Endothelial cell of umbilical vein (primary cell): Measurements from ENCODE around the gene MFSD6L. TPM values are rescaled to one million over a fixed set of nuclear protein-coding genes. Genes with fewer than 3 reads are reported as not detected.

ENCODE experiments used
- BruUV-seq: library from RNA; stranded (reverse); fragments of 400-500 nt; replicated peaks from 2 replicates; lab custom pipeline; 2021; lab: Mats Ljungman, UMichigan
- CTCF ChIA-PET: fragments of 300-600, 350-600 bp; sonication (Branson Sonifier 250); formaldehyde crosslinking; loops from one replicate; lab custom pipeline; 2021; ENCODE audit warnings: antibody characterized with exemption, inconsistent platforms; lab: Charles Lee
- POLR2A ChIA-PET: fragments of 300-600, 350-600 bp; sonication (Branson Sonifier 250); formaldehyde crosslinking; loops from one replicate; lab custom pipeline; 2021; ENCODE audit warnings: antibody characterized with exemption, inconsistent platforms; lab: Charles Lee
- DNase-seq: peaks from one replicate; pipeline ENCODE4 v3.0.0-alpha.2; 2011; ENCODE audit warnings: low read depth, low spot score
- FAIRE-seq: peaks from 2 replicates; lab custom pipeline; 2011; peaks lifted over from hg19 to GRCh38; lab: Jason Lieb, UNC
- H2AFZ ChIP-seq: 2 replicates; pipeline ENCODE4 v1.6.0; 2012; ENCODE audit warnings: low read depth, low read length, control low read depth, inconsistent platforms
- H3K27ac ChIP-seq: 2 replicates; pipeline ENCODE4 v1.5.1; 2011; ENCODE audit warnings: low read depth, mild to moderate bottlenecking, control low read depth, low read length, moderate library complexity; ENCODE audit not compliant: insufficient read depth
- H3K27me3 ChIP-seq, 2 experiments: 2 replicates each; pipeline versions ENCODE4 v1.6.0 to v1.6.1; 2011; ENCODE audit warnings: low read length in 2 of 2, mixed read lengths in 1 of 2; ENCODE audit not compliant: control insufficient read depth in 2 of 2, insufficient read depth in 2 of 2
- H3K36me3 ChIP-seq, 2 experiments: 2 replicates in 1 of 2; 3 replicates in 1 of 2; pipeline ENCODE4 v1.5.1; 2011; ENCODE audit warnings: low read length in 2 of 2, mild to moderate bottlenecking in 1 of 2, moderate library complexity in 1 of 2; ENCODE audit not compliant: control insufficient read depth in 2 of 2, insufficient read depth in 2 of 2; ENCODE audit errors: extremely low read depth in 1 of 2
- H3K4me1 ChIP-seq: 3 replicates; pipeline ENCODE4 v1.5.1; 2011; ENCODE audit warnings: mild to moderate bottlenecking, low read length; ENCODE audit not compliant: control insufficient read depth, insufficient read depth; ENCODE audit errors: extremely low read depth
- H3K4me2 ChIP-seq: 2 replicates; pipeline ENCODE4 v1.6.1; 2011; ENCODE audit warnings: low read length, control low read depth, mixed read lengths; ENCODE audit not compliant: insufficient read depth
- H3K4me3 ChIP-seq, 3 experiments: fragments of 200-600 bp in 1 of 3; sonication (generic), shearing (Covaris generic) in 1 of 3; replicated peaks in 1 of 3; 2 replicates each; pipeline ENCODE4 v1.5.1; 2011 to 2016; ENCODE audit warnings: control low read depth in 3 of 3, low read length in 3 of 3, mild to moderate bottlenecking in 2 of 3, inconsistent platforms in 1 of 3, low read depth in 1 of 3, moderate library complexity in 1 of 3; ENCODE audit not compliant: insufficient read depth in 1 of 3
- H3K79me2 ChIP-seq: 2 replicates; pipeline ENCODE4 v1.6.0; 2012; ENCODE audit warnings: low read length, inconsistent platforms; ENCODE audit not compliant: control insufficient read depth, insufficient read depth
- H3K9ac ChIP-seq: replicated peaks from 2 replicates; pipeline ENCODE3; 2011; ENCODE audit warnings: low read length, control low read depth; ENCODE audit not compliant: insufficient read depth; ENCODE audit errors: extremely low read depth
- H3K9me1 ChIP-seq: replicated peaks from 3 replicates; pipeline ENCODE4 v1.6.0; 2011; ENCODE audit warnings: mild to moderate bottlenecking, low read length; ENCODE audit not compliant: control insufficient read depth, insufficient read depth; ENCODE audit errors: extremely low read depth
- H3K9me3 ChIP-seq: replicated peaks from 2 replicates; pipeline ENCODE4 v1.5.1; 2012; ENCODE audit warnings: low read length, inconsistent platforms; ENCODE audit not compliant: control insufficient read depth, insufficient read depth
- H4K20me1 ChIP-seq: replicated peaks from 2 replicates; pipeline ENCODE3; 2011; ENCODE audit warnings: mild to moderate bottlenecking, low read length; ENCODE audit not compliant: control insufficient read depth, insufficient read depth; ENCODE audit errors: extremely low read depth
- CTCF ChIP-seq, 2 donors: IDR thresholded peaks; 1 replicate in 1 of 2; 2 replicates in 1 of 2; pipeline ENCODE4 v1.5.1; 2011; ENCODE audit warnings: low read length in 2 of 2, mild to moderate bottlenecking in 2 of 2, moderate library complexity in 2 of 2, control low read depth in 1 of 2, inconsistent platforms in 1 of 2, low read depth in 1 of 2; ENCODE audit not compliant: insufficient read depth in 1 of 2; ENCODE audit errors: extremely low read depth in 1 of 2
- EZH2 ChIP-seq: IDR thresholded peaks from 2 replicates; pipeline ENCODE4 v1.6.1; 2012; ENCODE audit warnings: borderline replicate concordance, low read depth, mild to moderate bottlenecking, moderate library complexity, low read length, inconsistent platforms; ENCODE audit not compliant: severe bottlenecking
- FOS ChIP-seq: IDR thresholded peaks from 2 replicates; pipeline ENCODE4 v1.6.1; 2011; ENCODE audit warnings: mild to moderate bottlenecking, low read length, moderate library complexity, borderline replicate concordance; ENCODE audit not compliant: insufficient read depth
- GATA2 ChIP-seq: IDR thresholded peaks from 2 replicates; pipeline ENCODE4 v1.7.0; 2011; ENCODE audit warnings: low read depth, mild to moderate bottlenecking, moderate library complexity, mixed read lengths, low read length; ENCODE audit not compliant: insufficient read length, insufficient read depth
- JUN ChIP-seq: IDR thresholded peaks from 2 replicates; pipeline ENCODE4 v1.6.1; 2011; ENCODE audit warnings: borderline replicate concordance, low read depth; ENCODE audit not compliant: insufficient read length, insufficient read depth
- MYC ChIP-seq: IDR thresholded peaks from one replicate; pipeline ENCODE4 v1.6.1; 2011; ENCODE audit warnings: mild to moderate bottlenecking, low read depth, low read length
- POLR2A ChIP-seq: IDR thresholded peaks from 2 replicates; pipeline ENCODE4 v1.6.1; 2012; ENCODE audit warnings: low read depth, mild to moderate bottlenecking, control low read depth, low read length
- POLR2AphosphoS5 ChIP-seq: IDR thresholded peaks from 2 replicates; pipeline ENCODE4 v1.6.1; 2012; ENCODE audit warnings: low read depth, mild to moderate bottlenecking, control low read depth, low read length, moderate library complexity; ENCODE audit not compliant: insufficient read depth
- dilution Hi-C: fragments of 300-500 bp; cut with MboI; formaldehyde crosslinking; loops from one replicate; pipeline ENCODE4 v1.15.0; 2019; ENCODE audit warnings: low sequenced_read_pairs; ENCODE audit not compliant: extremely low pct_ligation_motif_present
- intact Hi-C: fragments of 100-400 bp; cut with micrococcal nuclease; formaldehyde crosslinking; loops from one replicate; pipeline ENCODE4 v1.10.0; 2022
- polyA plus RNA-seq, 4 experiments: library from polyadenylated mRNA; depleted of rRNA in 3 of 4; stranded (reverse) in 3 of 4; unstranded in 1 of 4; fragments of >200 nt; gene quantifications; 2 replicates each; pipeline versions ENCODE4 v1.2.1 to v1.2.3, GENCODE V29; 2011 to 2012; ENCODE audit warnings: missing spikeins in 1 of 4
- total RNA-seq: library from RNA; stranded (reverse); gene quantifications from 2 replicates; pipeline ENCODE4 v1.2.3, GENCODE V29; 2021
- TF ChIP-seq, protein P1 (sequence below): IDR thresholded peaks from 2 replicates; pipeline ENCODE4 v1.6.1; 2011; ENCODE audit not compliant: insufficient read depth, insufficient read length

MFSD6L gene
- total and polyA plus RNA-seq, 2 donors (not counting 3 experiments of a cell fraction or from before 2014, with no cell fraction given), result not detected

- no peak overlapping the region for H3K4me2 ChIP-seq
- DNase-seq (no peak), FAIRE-seq (no peak)
- no peak overlapping the region for H3K9ac ChIP-seq
- TF ChIP-seq EZH2, result no peak
- TF ChIP-seq, protein P1, sequence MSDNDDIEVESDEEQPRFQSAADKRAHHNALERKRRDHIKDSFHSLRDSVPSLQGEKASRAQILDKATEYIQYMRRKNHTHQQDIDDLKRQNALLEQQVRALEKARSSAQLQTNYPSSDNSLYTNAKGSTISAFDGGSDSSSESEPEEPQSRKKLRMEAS, result no peak
- TF ChIP-seq POLR2AphosphoS5, result no peak
- TF ChIP-seq FOS, result no peak
- TF ChIP-seq POLR2A, result no peak
- no peak for TF ChIP-seq GATA2
- no peak for TF ChIP-seq JUN
- TF ChIP-seq MYC, result no peak
- TF ChIP-seq CTCF (IDR thresholded peaks at IDR 0.05; ENCODE audit: extremely low read depth in 1 of 2, insufficient read depth in 1 of 2, low read depth in 1 of 2, low read length in 2 of 2), result no peak
- no peaks in the 10 kb centered on the region for H3K27me3 ChIP-seq
- ChIA-PET CTCF (no interaction called here), POLR2A (no interaction called here)
- H3K36me3 ChIP-seq, result no peaks in the 10 kb centered on the region
- no peaks in the 10 kb centered on the region for H3K4me1 ChIP-seq
- H3K9me1 ChIP-seq, result no peaks in the 10 kb centered on the region
- BruUV-seq, result no TSS peak
- dilution Hi-C loops, result no loop called here
- no peaks in the 10 kb centered on the region for H4K20me1 ChIP-seq
- no peaks in the 10 kb centered on the region for H3K79me2 ChIP-seq
- H2AFZ ChIP-seq, result no peak overlapping the region
- intact Hi-C loops, result no loop called here
- no peak overlapping the region for H3K4me3 ChIP-seq
- no peak overlapping the region for H3K27ac ChIP-seq
- no peaks in the 10 kb centered on the region for H3K9me3 ChIP-seq
Measured at GRCh38 chr17:8828517-8828875, 29.3 kb upstream of the MFSD6L start.
